Measurements from ENCODE around the gene SLC6A17. TPM values are rescaled to one million over a fixed set of nuclear protein-coding genes. Genes with fewer than 3 reads are reported as not detected.

Gene SLC6A17
- polyA plus RNA-seq, 3 donors: not detected

DNA sequence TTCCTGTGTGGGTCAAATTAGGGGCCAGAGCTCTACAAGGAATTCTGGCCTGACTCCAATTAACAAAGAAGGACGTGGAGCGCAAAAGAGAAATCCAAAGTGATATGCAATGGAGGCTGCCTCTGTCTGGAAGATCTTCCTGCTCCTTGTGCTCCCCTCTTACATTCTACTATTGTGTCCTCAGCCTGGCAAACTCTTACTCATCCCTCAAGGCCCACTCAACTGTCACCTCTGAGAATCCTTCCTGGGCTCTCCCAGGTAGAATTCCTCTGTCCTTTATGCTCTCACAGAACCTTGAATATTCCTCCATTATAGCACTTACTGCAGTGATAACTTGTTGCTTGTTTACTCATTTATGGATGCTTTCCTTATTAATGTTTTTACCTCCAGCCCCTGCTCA lies 91.2 kb downstream of the SLC6A17 start:
- Histone ChIP-seq H3K9ac (ENCODE audit: insufficient read depth, low read length, poor library complexity, severe bottlenecking) (no peak overlapping the region), H3K27ac (ENCODE audit: low read depth in 1 of 2, low read length in 2 of 2) (no peak overlapping the region), H3K9me3 (replicated peaks in 1 of 2; ENCODE audit: control insufficient read depth in 1 of 2, insufficient read depth in 1 of 2, low read length in 2 of 2) (no peaks in the 10 kb centered on the region), H4K20me1 (ENCODE audit: insufficient read depth, low read length) (no peaks in the 10 kb centered on the region), H3K4me3 (replicated peaks in 1 of 3; ENCODE audit: low read depth in 2 of 3, low read length in 3 of 3) (no peak overlapping the region), H3K79me2 (ENCODE audit: insufficient read depth, low read length) (no peaks in the 10 kb centered on the region), H3K4me1 (ENCODE audit: control insufficient read depth in 1 of 2, insufficient read depth in 2 of 2, low read length in 2 of 2) (peaks cover 16 to 19% of the 10 kb centered on the region in 2 donors), H2AFZ (ENCODE audit: insufficient read depth, low read depth, low read length, poor library complexity, severe bottlenecking) (no peak overlapping the region), H3K36me3 (replicated peaks in 1 of 2; ENCODE audit: control insufficient read depth in 1 of 2, insufficient read depth in 2 of 2, low read length in 2 of 2) (no peaks in the 10 kb centered on the region), H3K27me3 (ENCODE audit: control insufficient read depth in 2 of 2, insufficient read depth in 2 of 2, low read length in 2 of 2) (no peaks in the 10 kb centered on the region), H3K4me2 (replicated peaks; ENCODE audit: extremely low read depth, low read length, poor library complexity, severe bottlenecking) (no peak overlapping the region)
- TF ChIP-seq CTCF (IDR thresholded peaks at IDR 0.05): no peak
- H3K36me3 Mint-ChIP-seq: no peaks in the 10 kb centered on the region
- 63% methylated on average over 2 of the region's 2 CpGs for whole genome bisulfite sequencing (ENCODE audit: insufficient coverage)
- H3K27ac Mint-ChIP-seq: no peak overlapping the region
- peaks cover 20% of the 10 kb centered on the region for H3K4me1 Mint-ChIP-seq
- DNase-seq: no peak
- intact Hi-C loops (cut with micrococcal nuclease): no loop called here
- H3K9me3 Mint-ChIP-seq: no peaks in the 10 kb centered on the region
- H3K4me3 Mint-ChIP-seq: no peak overlapping the region
- H3K27me3 Mint-ChIP-seq (ENCODE audit: low read depth in 3 of 3): peaks cover 7 to 10% (median 9%) of the 10 kb centered on the region in 3 donors

GRCh38 chr1:110242062-110242461 lies 91.8 kb downstream of the SLC6A17 start:
- no peaks in the 10 kb centered on the region for H3K9me3 ChIP-seq (replicated peaks in 1 of 2; ENCODE audit: control insufficient read depth in 1 of 2, insufficient read depth in 1 of 2, low read length in 2 of 2)
- H3K9me3 Mint-ChIP-seq: no peaks in the 10 kb centered on the region
- no peak for DNase-seq
- H3K27ac ChIP-seq (ENCODE audit: low read depth in 1 of 2, low read length in 2 of 2): no peak overlapping the region
- no peaks in the 10 kb centered on the region for H4K20me1 ChIP-seq (ENCODE audit: insufficient read depth, low read length)
- H3K4me2 ChIP-seq (replicated peaks; ENCODE audit: extremely low read depth, low read length, poor library complexity, severe bottlenecking): no peak overlapping the region
- H3K79me2 ChIP-seq (ENCODE audit: insufficient read depth, low read length): no peaks in the 10 kb centered on the region
- TF ChIP-seq CTCF (IDR thresholded peaks at IDR 0.05): no peak
- no peaks in the 10 kb centered on the region for H3K27me3 ChIP-seq (ENCODE audit: control insufficient read depth in 2 of 2, insufficient read depth in 2 of 2, low read length in 2 of 2)
- H3K4me3 Mint-ChIP-seq: no peak overlapping the region
- H3K4me1 Mint-ChIP-seq: peaks cover 20% of the 10 kb centered on the region
- no peak overlapping the region for H3K9ac ChIP-seq (ENCODE audit: insufficient read depth, low read length, poor library complexity, severe bottlenecking)
- peaks cover 16 to 19% of the 10 kb centered on the region in 2 donors for H3K4me1 ChIP-seq (ENCODE audit: control insufficient read depth in 1 of 2, insufficient read depth in 2 of 2, low read length in 2 of 2)
- no peak overlapping the region for H2AFZ ChIP-seq (ENCODE audit: insufficient read depth, low read depth, low read length, poor library complexity, severe bottlenecking)
- 86% methylated on average over 1 of the region's 4 CpGs for WGBS (ENCODE audit: insufficient coverage)
- H3K36me3 ChIP-seq (replicated peaks in 1 of 2; ENCODE audit: control insufficient read depth in 1 of 2, insufficient read depth in 2 of 2, low read length in 2 of 2): no peaks in the 10 kb centered on the region
- intact Hi-C loops (cut with micrococcal nuclease): no loop called here
- no peaks in the 10 kb centered on the region for H3K36me3 Mint-ChIP-seq
- H3K27me3 Mint-ChIP-seq (ENCODE audit: low read depth in 3 of 3): peaks cover 7 to 10% (median 9%) of the 10 kb centered on the region in 3 donors
- H3K27ac Mint-ChIP-seq: no peak overlapping the region
- H3K4me3 ChIP-seq (replicated peaks in 1 of 3; ENCODE audit: low read depth in 2 of 3, low read length in 3 of 3): no peak overlapping the region
